K562 (cell line): Measurements from ENCODE around the gene PHF12. TPM values are rescaled to one million over a fixed set of nuclear protein-coding genes. Genes with fewer than 3 reads are reported as not detected.

Experiments used
- ARNT ChIP-seq, 2 experiments: fragments of 450-650 bp; IDR thresholded peaks; 2 replicates each; pipeline ENCODE4 v1.6.1; 2016; ENCODE audit warnings: mild to moderate bottlenecking in 1 of 2
- HDAC6 ChIP-seq: IDR thresholded peaks from 2 replicates; pipeline ENCODE4 v1.6.1; 2012; ENCODE audit warnings: low read depth, mild to moderate bottlenecking, control low read depth, inconsistent platforms, low read length, moderate library complexity
- HIVEP1 ChIP-seq: fragments of 250-450 bp; sonication (Bioruptor Pico); IDR thresholded peaks from 2 replicates; pipeline ENCODE4 v1.4.0; 2020; ENCODE audit warnings: mild to moderate bottlenecking
- PBX2 ChIP-seq, 2 experiments: IDR thresholded peaks in 1 of 2; conservative IDR thresholded peaks in 1 of 2; 2 replicates each; pipeline ENCODE4 v1.6.1; 2016; ENCODE audit warnings: low read depth in 2 of 2, mild to moderate bottlenecking in 1 of 2, missing compliant biosample characterization in 1 of 2, missing genetic modification characterization in 1 of 2, moderate library complexity in 1 of 2
- POLR2B ChIP-seq: fragments of 450-650 bp; IDR thresholded peaks from 2 replicates; pipeline ENCODE4 v1.6.1; 2018; ENCODE audit warnings: low read depth; ENCODE audit not compliant: partially characterized antibody
- RBBP5 ChIP-seq: fragments of 200-600 bp; sonication (generic); IDR thresholded peaks from 2 replicates; pipeline ENCODE4 v1.6.1; 2012; ENCODE audit warnings: borderline replicate concordance, mild to moderate bottlenecking, low read length, control low read depth, inconsistent platforms; ENCODE audit not compliant: insufficient read depth, poor library complexity, severe bottlenecking
- RREB1 ChIP-seq: fragments of 250-450 bp; sonication (Bioruptor Pico); IDR thresholded peaks from 2 replicates; pipeline ENCODE4 v1.4.0; 2020
- TBL1XR1 ChIP-seq, 2 experiments: IDR thresholded peaks; 2 replicates each; pipeline ENCODE4 v1.6.1; 2012; ENCODE audit warnings: improper control_type of control experiment in 2 of 2, low read length in 2 of 2, mild to moderate bottlenecking in 1 of 2
- TCF7 ChIP-seq: sonication (generic); IDR thresholded peaks from 2 replicates; pipeline ENCODE4 v1.6.1; 2016; ENCODE audit warnings: antibody characterized with exemption, borderline replicate concordance
- ZNF589 ChIP-seq: fragments of 200-800 bp; sonication (Bioruptor generic); IDR thresholded peaks from 2 replicates; pipeline ENCODE4 v1.6.1; 2016; ENCODE audit warnings: low read depth, missing genetic modification characterization, missing compliant biosample characterization
- ZNF764 ChIP-seq: fragments of 250-450 bp; sonication (Bioruptor Pico); IDR thresholded peaks from 2 replicates; pipeline ENCODE4 v1.4.0; 2020; ENCODE audit warnings: low read depth, mild to moderate bottlenecking, moderate library complexity
- polyA plus RNA-seq, 8 experiments: library from polyadenylated mRNA; depleted of rRNA in 4 of 8; stranded (reverse) in 5 of 8; unstranded in 3 of 8; fragments of >200 nt; fragmentation: Nextera tagmentation in 2 of 8; fragmentation: Illumina TruSeq in 1 of 8; extraction: Ambion mirVana in 2 of 8; extraction: Trizol in 1 of 8; gene quantifications; 2 replicates each; pipeline versions ENCODE4 v1.2.1 to v1.2.3, GENCODE V29; 2011 to 2014; ENCODE audit warnings: inconsistent platforms in 1 of 8, missing spikeins in 1 of 8
- total RNA-seq, 7 experiments: library from RNA; depleted of rRNA in 6 of 7; stranded (reverse); fragments of >200 nt in 6 of 7; fragmentation: Illumina TruSeq in 2 of 7; extraction: Trizol in 2 of 7; gene quantifications; 2 replicates each; pipeline versions ENCODE4 v1.2.1 to v1.2.3, GENCODE V29; 2011 to 2021; ENCODE audit warnings: low replicate concordance in 1 of 7
- TF ChIP-seq, protein P1 (sequence below), 2 experiments: fragments of 250-450 bp in 1 of 2; fragments of 450-650 bp in 1 of 2; sonication (Bioruptor Pico) in 1 of 2; IDR thresholded peaks; 2 replicates each; pipeline versions ENCODE4 v1.6.1 to v1.8.0; 2016 to 2021; ENCODE audit warnings: mild to moderate bottlenecking in 2 of 2, moderate library complexity in 2 of 2, missing compliant biosample characterization in 1 of 2, missing genetic modification characterization in 1 of 2
- TF ChIP-seq, protein P2 (sequence below): fragments of 200-800 bp; sonication (Bioruptor generic); IDR thresholded peaks from 2 replicates; pipeline ENCODE4 v1.6.1; 2017; ENCODE audit warnings: missing genetic modification characterization, missing compliant biosample characterization

PHF12 gene
- total and polyA plus RNA-seq, 9 of the 15 experiments (the other 6 are each of a cell fraction or from before 2014, with no cell fraction given): 0.82 to 31.3 (median 13.5) TPM

DNA sequence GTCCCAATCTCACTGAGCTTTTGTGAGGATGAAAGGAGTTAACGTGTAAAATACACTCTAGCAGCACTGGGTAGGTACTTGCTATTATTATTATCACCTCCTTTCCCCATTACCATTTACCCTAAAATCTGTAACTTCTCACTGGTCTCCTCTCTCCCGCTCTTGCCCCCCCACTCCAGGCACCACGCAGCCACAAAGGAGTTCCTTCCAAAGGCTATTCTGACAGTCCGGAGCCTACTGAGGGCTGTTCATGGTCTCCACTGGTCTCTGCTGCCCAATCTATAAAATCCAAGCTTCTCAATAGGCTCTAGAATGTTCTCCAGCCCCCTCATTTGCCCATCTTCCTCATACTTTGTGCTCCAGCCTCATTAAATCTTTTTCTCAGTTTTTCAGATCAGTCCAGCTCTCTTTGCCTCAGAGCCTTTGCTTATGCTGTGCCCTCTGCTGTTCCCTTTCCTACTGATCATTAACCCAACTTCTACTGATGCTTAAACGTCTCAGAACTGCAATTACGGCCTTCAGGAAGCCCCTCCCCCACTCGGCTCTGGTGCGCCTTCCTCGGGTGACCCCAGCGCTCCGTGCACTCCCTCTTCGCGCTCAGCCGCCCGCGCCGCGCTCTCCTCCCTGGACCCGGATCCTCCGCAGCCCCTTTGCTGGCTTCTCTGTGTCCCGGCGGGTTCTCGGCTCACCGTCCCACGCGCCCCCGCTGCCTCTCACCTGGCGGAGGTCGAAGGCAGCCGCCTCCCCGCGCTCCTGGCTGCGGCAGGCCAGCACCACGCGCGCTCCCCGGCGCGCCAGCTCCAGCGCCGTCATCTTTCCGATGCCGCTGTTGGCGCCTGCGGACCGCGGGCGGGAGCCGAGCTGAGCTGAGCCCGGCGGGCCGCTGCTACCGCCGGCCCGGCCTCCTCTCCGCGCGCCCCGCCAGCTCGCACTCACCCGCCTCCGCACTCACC lies 49.2 kb downstream of the PHF12 start (continued):
- TF ChIP-seq RREB1 (no peak; the same call in 1 of the 2 replicates), RBBP5 (peak; percentile 77), HDAC6 (0 out of 2 replicates have a peak, but pooled peaks have one; percentile 69), TBL1XR1 (IDR thresholded peaks at IDR 0.05; ENCODE audit: low read length in 2 of 2) (0 out of 4 replicates have a peak, but pooled peaks of 1 of the 2 experiments have one; percentile 40), ZNF589 (CRISPR knock-in tag) (no peak), ARNT (IDR thresholded peaks at IDR 0.05) (peak in 1 of 2 experiments; percentile 43; a peak in 1 of 4 replicates), ZNF764 (CRISPR knock-in tag) (no peak), PBX2 (CRISPR knock-in tag; IDR thresholded peaks at IDR 0.05; ENCODE audit: low read depth) (no peak), PBX2 (tag; conservative IDR thresholded peaks at IDR 0.05; ENCODE audit: low read depth) (no peak), POLR2B (no peak), TCF7 (no peak), HIVEP1 (CRISPR knock-in tag) (no peak)
- TF ChIP-seq, protein P1, sequence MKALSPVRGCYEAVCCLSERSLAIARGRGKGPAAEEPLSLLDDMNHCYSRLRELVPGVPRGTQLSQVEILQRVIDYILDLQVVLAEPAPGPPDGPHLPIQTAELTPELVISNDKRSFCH (CRISPR knock-in tag; IDR thresholded peaks at IDR 0.05): no peak
- TF ChIP-seq, protein P1 (tag; IDR thresholded peaks at IDR 0.05): no peak
- TF ChIP-seq, protein P2, sequence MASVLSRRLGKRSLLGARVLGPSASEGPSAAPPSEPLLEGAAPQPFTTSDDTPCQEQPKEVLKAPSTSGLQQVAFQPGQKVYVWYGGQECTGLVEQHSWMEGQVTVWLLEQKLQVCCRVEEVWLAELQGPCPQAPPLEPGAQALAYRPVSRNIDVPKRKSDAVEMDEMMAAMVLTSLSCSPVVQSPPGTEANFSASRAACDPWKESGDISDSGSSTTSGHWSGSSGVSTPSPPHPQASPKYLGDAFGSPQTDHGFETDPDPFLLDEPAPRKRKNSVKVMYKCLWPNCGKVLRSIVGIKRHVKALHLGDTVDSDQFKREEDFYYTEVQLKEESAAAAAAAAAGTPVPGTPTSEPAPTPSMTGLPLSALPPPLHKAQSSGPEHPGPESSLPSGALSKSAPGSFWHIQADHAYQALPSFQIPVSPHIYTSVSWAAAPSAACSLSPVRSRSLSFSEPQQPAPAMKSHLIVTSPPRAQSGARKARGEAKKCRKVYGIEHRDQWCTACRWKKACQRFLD (CRISPR knock-in tag): no peak; the same call in 1 of the 2 replicates
